Measurements from ENCODE around the gene PON1.

PON1 gene

DNA sequence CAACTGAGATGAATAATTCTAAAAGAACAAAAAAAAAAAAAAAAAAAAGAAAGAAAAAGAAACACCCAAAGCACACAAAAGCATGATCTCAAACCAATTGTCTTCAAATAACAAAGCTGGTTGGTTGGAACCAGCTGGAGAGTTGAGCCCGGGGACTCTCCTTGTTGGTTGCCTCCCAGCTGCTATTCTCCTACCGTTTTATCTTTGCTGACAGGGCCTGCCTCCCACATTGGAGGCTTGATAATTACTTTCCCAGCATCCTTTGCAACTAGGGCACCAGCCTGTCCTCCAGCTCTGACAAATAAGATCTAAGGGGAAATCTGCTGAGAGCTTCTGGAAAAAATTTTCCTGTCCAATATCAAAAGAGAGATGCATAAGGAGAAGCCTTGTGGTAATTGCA lies 6.8 kb downstream of the PON1 start:
- no peak for DNase-seq

DNA sequence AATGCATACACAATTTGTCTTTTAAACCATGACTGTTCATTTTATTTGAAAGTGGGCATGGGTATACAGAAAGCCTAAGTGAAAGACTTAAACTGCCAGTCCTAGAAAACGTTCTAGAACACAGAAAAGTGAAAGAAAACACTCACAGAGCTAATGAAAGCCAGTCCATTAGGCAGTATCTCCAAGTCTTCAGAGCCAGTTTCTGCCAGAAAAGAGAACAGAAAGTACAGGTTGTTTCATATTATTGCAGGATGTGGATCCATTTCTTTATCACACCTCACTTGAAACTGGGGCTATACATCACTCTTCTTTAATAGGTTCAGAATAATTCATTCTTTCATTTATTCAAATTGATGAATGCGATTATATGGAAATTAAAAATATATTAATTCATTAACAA lies 7.7 kb downstream of the PON1 start:
- DNase-seq = no peak

DNA sequence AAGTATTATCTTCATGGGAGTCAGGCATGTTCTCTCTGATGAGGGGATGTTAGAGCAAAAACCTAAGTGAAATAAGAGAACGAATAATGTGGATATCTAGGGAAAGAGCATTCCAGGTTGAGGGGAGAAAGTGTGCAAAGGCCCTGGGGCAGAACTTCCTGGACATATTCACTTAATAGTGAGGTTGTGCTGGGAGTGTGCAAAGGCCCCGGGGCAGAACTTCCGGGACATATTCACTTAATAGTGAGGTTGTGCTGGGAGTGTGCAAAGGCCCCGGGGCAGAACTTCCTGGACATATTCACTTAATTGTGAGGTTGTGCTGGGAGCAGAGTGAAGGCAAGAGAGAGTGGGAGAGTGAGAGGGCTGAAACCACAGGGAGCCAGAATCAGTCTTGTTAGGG lies 11.8 kb downstream of the PON1 start:
- no peak for DNase-seq

DNA sequence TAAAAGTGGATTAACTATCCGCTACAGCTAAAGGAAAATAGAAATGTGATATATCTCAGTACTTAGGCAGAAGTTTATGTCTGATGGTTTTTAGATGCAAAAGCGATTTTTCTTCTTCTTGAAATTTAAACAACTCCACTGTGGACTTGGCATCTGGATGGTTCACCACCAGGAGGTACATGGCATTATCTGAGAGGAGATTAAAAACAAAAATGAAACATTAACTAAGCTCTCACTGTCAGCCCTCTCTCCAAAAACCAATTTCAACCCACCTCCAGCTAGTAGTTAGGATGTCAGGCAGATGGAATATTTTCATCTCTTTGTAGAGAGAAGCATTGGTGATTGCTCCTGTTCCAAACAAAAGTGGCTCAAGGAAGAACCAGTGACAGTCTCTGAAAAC lies 12.9 kb downstream of the PON1 start:
- DNase-seq = no peak

DNA sequence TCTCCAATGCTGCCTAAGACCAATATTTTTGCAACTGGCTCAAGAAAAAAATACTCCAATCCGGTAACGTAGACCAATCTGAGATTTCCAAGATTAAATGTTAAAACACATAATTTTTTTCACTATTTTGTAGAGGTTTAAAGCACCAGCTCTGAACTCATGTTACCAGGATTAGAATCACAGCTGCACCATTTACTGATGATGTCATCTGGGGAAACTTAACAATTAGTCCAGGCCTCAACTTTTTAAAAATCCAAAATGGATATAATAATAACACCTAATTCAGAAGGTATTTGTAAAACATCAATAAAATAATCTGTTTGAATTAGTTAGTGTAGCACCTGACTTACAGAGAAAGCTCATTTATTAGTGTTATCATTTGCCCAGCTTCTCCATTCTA lies 14.4 kb downstream of the PON1 start:
- no peak for DNase-seq

DNA sequence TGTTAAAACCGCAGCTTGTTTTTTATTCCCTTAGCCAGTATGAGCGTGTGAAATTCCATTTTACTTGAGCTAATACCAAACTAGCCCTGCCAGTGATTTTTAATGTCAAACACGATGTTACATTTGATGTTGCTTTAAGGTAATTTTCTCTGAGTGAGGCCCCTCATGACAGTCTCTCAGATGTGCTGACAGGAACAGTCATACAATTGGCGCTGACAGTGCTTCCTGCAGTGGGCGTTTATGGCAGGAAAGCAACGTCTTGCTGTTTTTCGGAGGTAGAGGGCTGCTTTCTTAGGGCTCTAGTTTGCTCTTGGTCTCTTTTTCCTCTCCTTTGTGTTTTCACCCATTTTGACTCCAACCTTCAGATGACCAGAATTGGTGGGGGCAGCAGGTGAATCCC lies 19.3 kb downstream of the PON1 start:
- DNase-seq = no peak

DNA sequence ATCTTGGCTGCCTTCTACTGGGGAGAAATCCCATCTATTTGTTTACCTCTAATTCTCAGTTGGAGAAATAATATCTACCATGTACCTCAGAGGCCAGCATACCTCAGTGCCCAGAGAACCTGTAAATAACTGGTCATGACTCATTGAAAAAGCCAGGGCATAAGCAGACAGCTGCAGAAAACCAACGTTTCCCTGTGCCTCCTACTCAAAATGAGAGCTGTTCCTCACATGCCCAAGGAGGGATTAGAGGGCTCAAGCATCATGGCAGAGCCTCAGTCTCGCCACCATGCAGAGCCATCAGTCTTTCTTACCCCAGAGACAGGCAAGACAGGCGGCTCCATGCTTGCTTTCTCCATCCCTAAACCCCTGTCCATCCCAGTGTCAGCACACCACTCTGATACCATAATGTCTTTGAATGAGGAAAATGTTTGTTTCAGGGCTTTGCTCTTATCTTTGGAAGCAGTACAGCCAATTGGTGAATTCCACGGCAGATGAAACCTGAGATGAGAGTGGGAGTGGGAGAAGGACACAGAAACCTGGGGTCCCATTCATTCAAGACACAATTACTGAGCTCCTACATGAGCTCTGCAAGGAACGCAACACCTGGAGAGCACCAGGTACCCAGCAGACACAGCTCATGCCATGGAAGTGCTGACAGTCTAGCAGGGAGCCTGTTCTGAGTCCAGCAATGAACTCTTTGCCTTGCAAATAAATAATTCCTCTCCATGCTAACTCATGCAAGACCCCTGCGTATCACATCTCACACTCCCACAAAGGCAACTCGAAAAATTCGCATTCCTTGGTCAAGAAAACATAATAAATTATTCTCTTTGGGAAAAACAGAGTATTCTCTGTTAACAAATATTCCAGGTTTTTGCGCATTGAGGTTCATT lies 21.1 kb downstream of the PON1 start:
- no peak for DNase-seq

DNA sequence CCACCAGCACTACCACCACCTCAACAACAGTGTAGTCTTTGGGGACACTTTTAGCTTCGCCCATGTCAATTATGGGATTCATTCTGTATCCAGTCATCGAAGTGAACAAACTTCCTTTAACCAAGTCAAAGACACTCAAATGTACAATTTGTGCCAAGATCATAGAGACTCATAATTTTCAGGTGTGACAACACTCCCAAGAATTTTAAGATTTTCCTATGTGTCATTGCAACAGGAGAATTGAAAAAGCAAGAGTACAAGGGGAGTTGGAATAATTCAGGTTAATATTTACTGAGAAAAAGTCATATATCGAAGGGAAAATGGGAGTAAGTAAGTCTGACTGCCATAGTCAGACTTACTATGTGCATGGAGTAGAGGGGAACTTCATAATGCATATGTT lies 26.2 kb downstream of the PON1 start:
- no peak for DNase-seq

DNA sequence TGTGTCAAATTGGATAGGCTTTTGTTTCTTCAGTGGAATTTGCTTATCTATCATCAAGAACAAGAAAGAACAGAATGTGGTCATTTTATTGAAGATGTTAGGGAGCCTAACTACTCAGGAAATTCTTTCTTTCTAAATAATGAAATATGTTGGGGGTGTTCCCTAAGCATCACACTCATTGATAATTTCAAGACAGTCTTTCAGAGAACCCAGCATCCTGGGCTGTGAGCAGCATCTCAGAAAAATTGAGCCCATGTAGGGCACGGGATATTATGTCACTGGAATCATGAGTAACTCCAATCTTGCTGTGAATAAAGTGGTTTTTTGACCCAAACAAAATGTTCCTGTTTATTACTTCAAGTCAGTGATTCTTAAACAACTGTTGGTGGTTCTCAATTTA lies 27.3 kb downstream of the PON1 start:
- DNase-seq = no peak

DNA sequence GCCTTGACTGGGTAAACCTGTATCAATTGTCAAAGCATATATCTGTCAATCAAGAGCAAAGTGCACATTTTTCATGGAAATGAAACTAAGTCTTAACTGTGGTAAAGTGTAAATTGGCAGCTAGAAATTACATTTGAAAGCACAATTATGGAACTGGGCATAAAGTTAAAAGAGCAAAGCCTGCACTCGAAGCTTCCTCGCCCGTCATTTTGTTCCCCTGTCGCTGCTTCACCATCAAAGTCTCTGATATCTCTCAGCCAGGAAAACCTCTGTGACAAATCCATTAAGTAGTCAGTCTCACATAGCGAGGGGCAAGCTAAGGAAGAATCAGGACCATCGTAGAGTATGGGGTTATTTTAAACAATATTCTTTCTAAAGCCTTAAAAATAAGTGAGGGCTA lies 27.9 kb downstream of the PON1 start:
- no peak for DNase-seq

DNA sequence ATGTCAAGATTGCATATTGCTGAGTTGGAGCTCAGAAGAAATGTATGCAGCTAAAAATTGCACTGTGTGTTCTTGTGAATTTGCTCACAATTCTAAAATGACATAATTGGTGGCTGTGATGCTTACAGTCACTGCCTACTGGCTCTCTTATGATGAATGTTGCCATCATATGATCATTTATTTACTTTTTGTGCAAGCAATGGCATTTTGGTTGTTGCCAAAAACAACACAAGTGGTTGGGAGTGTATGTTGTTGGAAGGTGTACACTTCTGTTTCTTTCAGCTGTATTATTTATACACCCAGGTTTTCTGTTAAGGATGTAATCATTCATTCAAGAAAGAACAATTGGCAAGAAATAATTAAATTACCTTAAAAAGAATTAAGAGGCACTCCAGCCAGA lies 28.9 kb downstream of the PON1 start:
- no peak for DNase-seq

DNA sequence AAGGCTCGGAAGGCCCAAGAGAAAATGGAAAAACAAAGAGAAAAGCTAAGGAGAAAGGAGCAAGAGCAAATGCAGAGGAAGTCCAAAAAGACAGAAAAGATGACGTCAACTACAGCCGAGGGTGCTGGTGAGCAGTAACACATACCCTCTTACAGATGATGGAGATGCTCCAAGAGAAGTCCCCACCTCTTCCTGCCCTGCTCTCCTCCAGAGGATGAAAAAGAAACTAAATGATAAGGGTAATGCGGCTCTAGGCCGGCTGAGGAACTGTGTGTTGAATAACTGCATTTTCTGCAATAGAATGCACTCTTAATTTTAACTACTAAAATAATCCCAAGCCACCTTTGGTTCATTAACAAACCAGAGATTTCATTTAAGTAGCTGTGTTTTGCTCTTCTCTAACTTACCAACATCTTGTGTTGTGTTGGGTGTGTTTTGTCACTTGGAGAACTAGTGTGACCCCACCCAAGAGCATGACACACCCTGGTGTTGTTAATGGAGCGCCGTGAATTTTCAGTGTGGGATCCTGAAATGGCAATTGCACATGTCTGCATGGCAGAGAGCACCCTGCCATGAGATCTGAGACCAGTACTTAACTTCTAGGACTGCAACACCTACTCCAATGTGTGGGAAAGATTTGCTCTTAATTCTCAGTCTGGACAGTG lies 34.0 kb downstream of the PON1 start:
- no peak for DNase-seq

DNA sequence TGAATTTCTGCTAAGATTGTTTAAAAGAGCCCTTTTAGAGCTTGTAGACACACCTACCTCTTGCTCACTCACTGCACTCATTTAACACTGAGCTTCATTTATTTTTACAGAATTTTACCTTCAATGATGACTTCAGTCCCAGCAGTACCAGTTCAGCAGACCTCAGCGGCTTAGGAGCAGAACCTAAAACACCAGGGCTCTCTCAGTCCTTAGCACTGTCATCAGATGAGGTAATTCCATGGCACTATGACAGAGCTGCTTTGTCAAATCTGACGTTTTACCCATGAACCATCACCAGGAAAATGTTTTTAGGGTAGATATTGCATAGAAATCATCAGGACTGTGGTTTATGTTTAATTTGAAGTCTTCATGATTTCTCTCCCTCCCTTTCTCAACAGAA lies 38.2 kb downstream of the PON1 start:
- DNase-seq = no peak

DNA sequence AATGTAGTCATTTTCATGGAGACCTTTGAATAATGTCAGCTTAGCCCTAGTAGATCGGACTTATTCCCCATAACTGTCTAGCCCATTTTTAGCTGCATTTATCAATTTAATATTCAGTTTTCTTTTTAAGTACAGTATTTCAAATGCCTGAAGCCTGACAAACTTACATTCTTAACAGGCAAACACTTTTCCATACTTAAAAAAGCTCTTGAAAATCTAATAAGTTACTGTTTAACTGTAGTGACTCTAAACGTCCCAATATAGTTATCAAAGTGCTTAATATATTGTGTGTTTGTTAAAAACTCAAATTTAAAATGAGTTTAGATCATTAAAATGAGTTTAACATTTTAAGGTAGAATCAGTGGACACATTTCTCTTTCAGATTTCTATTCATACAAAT lies 44.9 kb downstream of the PON1 start:
- no peak for DNase-seq

DNA sequence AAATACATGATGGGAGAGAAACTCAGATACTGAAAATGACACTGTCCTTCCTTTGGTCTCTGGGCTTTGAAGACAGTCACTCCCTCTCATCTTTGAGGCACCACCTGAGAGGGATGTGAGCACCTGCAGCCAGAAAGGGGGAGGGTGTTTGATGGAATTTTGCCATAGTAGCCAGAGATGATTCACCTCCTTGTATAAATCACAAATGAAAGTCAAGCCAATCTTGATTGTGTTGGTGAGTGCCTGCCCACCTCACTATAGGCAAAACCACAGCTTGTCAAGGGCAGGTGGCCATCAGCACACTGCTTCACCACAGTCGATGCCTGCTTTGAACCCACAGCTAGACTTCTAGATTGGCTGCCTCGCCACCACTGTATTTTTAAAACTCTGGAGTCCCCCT lies 48.2 kb downstream of the PON1 start:
- no peak for DNase-seq

DNA sequence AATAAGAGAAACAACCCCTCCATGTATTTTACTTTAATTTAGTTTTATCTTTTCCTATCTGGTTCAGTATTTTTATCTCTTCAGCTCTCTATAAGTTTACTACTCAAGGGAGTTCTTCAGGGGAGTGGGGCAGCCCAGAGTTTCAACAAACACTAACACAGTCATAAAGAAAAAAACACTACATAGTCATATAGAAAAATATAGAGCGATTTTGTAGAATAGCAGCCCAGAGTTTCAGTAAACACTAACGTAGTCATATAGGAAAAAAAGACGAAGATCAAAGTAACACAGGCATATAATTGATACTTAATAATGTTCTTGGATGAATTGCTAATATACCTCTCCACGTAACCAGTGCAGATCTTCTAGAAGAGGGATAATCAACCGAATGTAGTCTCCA lies 54.7 kb downstream of the PON1 start:
- no peak for DNase-seq

DNA sequence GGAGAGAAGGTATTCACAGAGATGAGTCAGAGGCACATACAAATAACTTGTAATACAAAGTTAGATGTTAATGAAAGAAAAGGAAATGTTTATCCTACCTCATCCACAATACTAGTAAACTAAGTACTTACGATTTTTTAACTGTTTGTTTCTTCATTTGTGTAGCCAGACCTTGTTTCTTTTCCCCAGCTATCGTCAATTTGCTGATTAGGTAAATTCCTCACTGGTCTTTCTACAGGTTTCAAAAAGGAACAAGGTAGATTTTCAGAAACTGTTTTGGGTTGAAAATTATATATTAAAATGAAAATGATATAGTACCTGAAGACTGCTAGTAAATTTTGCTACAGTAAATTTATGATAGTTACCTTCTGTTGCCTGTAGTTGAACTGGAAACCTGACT lies 56.6 kb downstream of the PON1 start:
- DNase-seq = no peak

DNA sequence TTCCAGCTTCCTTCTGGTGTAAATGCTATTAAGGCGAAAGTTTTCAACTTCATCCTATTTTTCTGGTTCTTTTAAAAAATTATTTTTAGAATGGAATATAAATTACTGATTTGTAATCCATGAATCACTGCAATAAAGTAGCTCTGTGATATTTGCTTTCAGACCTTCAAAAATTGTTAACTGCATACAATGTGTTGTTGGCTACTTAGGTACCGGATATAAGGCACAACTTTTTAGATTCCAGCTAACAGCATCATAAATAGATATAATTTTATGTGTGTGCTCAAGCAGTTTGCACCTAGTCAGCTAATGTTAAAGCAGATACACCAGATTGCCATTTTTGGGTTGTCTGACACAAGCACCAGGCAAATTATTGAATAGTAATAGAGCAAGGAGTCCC lies 58.7 kb downstream of the PON1 start:
- no peak for DNase-seq

DNA sequence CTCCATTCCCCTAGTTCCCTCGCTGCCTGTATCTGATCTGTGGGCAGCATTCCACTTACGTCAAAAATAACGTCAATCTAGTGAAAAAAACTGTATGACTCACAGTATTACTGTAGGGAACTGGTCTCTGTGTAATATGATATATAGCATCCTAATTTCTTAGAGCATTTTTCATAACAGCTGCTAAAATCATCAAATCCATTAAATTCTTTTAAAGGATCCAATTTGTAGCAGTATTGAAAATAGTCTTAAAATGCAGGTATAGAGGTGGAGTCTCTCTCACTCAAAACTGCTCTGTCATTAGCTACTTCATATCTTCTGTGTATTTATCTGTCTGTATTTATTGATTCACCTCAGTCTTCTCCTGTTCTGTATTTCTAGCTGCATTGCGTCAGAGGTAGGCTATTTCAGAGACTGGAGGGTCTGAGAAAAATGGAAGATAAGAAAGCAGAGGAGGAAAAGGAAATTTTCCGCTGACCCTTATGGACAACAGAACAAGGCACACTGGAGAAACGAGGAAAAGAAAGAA lies 59.9 kb downstream of the PON1 start:
- peak; percentile 54 for DNase-seq

DNA sequence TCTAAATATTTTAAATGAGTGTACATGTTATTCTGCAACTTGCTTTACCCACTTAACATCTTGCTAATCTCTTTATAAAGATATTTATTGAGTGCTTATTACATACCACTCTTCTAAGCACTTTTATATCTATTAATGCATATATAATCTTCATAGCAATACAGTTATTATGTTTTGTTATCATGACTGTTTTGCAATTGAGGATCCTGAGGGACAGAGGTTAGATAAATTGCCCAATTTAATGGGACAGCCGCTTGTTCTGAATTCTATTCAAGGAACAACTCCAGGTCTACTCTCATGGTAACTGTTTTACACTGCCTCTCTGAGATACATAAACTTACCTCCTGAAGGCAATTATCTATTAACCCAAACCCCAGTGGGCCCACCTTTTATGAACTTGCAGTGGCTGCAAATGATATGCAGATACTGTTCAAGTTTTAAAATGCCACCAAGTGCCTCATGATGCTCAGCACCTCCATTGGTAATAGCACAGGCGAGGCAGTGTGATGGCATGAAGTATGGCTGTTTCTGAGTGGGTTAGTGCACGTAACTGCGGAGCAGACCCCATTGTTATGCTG lies 60.5 kb downstream of the PON1 start:
- DNase-seq = no peak

DNA sequence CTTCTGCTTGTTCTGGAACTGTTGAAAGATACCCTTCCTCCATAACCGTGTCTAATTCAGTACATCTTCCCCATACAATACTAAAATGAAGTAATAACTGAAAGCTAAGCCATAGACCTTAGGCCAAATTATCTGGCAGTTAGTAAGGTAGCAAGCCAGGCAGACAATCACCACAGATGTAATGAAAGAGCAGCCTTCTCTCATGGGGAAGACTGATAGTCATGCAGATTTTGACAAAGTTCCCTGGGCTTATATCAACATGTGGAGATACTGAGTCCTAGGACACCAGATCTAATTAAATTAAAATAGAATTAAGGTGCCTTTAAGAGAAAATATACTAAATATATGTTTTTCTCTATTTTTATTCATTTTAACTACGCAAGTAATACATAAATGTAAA lies 61.5 kb downstream of the PON1 start:
- DNase-seq = no peak

DNA sequence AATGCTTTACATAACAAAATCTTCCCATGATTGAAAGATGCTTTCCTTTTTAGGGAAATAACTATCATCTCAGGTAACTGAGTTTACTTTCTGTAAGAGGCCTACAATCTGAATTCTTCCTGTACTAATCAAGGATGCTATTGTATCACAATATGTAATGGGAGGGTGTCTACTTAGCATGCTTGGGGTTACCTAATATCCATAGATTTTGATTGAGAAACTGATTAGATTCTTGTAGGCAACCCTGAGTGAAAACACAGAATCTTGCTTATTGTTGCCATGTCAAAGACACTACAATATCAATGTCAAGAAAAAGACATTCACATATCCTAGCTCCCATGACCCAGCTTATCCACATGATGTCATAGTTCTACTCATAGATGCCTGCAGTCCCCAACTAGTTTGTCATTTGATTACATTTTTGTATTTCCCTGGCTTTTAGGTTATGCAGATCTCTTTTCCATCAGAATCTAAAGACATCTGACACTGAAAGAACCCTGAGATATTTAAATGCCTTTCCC lies 62.4 kb downstream of the PON1 start:
- DNase-seq = no peak

DNA sequence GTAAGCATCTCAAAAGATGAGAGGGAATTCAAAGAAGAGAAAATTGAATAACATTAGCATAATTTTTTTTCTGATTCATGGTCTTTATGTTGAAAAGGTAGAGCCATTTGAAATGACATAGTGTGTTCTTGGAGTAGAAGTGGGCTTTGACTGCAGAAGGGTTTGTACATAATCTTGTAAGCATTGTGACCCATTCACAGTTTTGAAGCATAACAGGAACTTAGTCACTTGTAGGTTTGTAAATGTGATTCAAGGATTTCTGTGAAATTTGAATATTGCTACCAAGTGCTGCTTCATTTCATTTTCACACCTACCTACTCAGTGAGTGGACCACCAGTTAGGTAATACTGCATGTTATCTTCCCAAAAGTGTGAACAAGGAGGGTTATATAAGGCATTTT lies 68.6 kb downstream of the PON1 start:
- DNase-seq = no peak

DNA sequence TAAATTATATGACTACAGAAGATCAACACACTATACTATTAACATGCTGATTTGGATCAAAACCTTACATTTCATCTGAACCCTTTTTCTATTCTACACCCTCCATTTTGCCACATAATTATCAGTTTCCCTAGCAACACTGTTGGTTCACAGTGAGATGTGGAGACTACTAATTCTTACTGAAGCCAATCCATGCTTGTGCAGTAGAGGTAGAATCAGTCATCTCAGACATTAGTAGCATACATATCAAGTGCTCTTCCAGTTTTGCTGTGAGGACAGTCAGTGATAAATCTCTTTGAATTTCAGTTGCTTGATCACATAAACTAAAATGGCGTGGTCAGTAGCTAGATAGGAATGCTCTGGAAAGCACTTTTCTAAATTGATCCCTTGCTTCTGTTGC lies 70.3 kb downstream of the PON1 start:
- DNase-seq = no peak

Data from fibroblast of skin of scalp (primary cell).